ENCODE measurements around the gene SLC9A9.

Gene SLC9A9

DNA sequence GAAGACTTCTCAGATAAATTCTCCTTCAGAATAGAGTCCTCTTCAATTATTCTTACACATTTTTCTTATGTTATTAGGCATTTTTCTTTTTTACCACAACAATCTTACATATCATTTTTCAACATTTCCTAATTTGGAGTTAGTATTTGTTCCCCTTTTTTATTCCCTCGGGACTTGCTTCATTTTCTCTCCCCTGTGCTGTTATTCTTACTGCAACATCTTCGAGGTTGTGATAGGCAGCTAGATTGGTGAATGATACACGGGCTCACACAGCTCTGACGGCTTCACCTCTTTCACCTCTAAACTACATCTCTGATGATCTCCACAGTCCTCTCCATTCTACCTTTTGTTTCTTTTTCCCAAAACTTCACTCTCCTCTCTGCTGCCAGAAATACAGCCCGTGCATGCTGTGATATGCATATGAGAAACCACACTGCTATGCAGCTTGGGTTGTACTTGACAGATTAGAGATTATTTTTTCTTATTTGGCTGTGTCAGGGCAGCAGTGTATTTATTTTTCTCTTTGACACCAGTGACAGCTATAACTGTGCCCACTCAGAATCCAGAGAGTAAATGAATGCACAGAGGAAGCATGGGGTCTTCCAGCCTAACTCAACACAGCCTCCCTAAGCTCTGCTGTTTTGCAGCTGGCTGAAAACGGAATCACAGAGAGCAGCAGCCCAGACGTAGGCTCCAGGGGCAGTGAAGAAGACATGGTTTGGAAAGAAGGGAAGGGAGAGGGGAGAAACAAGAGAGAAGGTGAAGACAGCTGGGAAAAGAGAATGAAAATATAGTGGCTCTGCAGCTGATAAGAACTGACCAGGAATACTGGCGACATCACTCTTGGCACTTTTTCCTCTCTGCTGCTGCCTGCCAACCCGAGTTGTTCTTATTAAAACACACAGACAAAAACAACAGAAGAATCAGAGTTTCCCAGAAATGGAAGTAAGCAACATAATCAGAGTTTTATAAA, 61.8 kb downstream of the SLC9A9 start:
- peak; percentile 33 for DNase-seq (ENCODE audit: low read depth)
- no peak overlapping the region for H3K4me3 ChIP-seq (ENCODE audit: low read depth, low read length)
- TF ChIP-seq, protein P1, sequence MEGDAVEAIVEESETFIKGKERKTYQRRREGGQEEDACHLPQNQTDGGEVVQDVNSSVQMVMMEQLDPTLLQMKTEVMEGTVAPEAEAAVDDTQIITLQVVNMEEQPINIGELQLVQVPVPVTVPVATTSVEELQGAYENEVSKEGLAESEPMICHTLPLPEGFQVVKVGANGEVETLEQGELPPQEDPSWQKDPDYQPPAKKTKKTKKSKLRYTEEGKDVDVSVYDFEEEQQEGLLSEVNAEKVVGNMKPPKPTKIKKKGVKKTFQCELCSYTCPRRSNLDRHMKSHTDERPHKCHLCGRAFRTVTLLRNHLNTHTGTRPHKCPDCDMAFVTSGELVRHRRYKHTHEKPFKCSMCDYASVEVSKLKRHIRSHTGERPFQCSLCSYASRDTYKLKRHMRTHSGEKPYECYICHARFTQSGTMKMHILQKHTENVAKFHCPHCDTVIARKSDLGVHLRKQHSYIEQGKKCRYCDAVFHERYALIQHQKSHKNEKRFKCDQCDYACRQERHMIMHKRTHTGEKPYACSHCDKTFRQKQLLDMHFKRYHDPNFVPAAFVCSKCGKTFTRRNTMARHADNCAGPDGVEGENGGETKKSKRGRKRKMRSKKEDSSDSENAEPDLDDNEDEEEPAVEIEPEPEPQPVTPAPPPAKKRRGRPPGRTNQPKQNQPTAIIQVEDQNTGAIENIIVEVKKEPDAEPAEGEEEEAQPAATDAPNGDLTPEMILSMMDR (IDR thresholded peaks at IDR 0.05; ENCODE audit: control insufficient read depth, extremely low read depth, insufficient read depth), result no peak

DNA sequence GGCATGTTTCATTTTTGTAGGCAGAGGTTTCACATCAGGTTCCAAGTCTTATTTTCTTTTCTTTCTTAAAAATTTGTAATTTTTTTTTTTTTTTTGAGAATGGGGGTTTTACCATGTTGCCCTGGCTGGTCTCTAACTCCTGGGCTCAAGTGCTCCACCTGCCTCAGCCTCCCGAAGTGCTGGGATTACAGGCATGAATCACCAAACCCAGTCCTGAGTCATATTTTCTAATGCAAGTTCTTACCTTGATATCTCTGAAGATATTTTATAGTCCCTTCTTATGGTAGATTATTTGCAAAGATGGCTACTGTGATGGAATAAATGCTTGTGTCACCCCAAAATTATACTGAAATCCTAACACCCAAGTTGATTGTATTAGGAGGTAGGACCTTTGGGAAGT, 63.8 kb downstream of the SLC9A9 start:
- TF ChIP-seq, protein P1 (IDR thresholded peaks at IDR 0.05; ENCODE audit: control insufficient read depth, extremely low read depth, insufficient read depth), result no peak
- no peak overlapping the region for H3K4me3 ChIP-seq (ENCODE audit: low read depth, low read length)
- DNase-seq (ENCODE audit: low read depth), result no peak

- no peak overlapping the region for H3K4me3 ChIP-seq (ENCODE audit: low read depth, low read length)
- no peak for DNase-seq (ENCODE audit: low read depth)
- TF ChIP-seq, protein P1 (IDR thresholded peaks at IDR 0.05; ENCODE audit: control insufficient read depth, extremely low read depth, insufficient read depth), result no peak
These were observed 64.4 kb downstream of the SLC9A9 start for GRCh38 chr3:143783851-143784370.

- TF ChIP-seq, protein P1 (IDR thresholded peaks at IDR 0.05; ENCODE audit: control insufficient read depth, extremely low read depth, insufficient read depth), result peak; percentile 59
- peak; percentile 14 for DNase-seq (ENCODE audit: low read depth)
- H3K4me3 ChIP-seq (ENCODE audit: low read depth, low read length), result no peak overlapping the region
These were observed 72.8 kb downstream of the SLC9A9 start for GRCh38 chr3:143775459-143775858.

DNA sequence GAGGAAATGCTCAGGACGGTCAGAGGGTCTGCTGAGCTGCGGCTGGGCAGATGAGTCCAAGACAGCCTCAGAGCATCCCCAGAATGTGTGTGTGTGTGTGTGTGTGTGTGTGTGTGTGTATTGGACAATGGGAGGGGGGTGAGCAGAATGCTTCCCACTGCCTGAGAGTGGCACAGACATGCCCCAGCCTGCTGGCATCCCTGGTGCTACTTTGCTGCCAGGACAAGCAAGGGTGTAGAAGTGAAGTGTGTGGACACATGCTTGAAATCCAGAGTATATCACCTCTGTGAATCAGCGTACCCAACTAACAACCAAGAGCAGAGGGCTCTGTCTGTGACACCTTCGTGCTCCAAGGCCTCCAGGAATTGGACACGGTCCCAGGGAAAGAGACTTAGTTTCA, 76.3 kb downstream of the SLC9A9 start:
- TF ChIP-seq, protein P1 (IDR thresholded peaks at IDR 0.05; ENCODE audit: control insufficient read depth, extremely low read depth, insufficient read depth), result no peak

DNA sequence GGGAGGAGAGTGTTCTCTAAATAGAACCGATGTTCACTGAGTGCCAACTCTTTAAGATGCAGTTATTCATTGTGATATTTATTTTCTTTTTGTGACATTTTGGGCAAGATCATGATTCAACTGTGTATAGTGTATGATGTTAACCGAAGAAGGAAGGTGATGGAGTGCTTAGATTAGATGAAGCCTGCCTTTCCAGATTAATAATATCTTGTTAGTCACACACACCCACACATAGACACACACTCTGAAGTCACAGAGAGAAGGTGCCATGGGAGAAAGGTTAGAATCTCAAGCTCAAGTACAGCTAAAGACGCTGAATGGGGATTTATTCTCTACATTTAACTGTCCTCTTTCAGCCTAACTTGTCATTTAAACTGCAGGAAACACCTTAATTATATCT, 77.0 kb downstream of the SLC9A9 start:
- TF ChIP-seq, protein P1 (IDR thresholded peaks at IDR 0.05; ENCODE audit: control insufficient read depth, extremely low read depth, insufficient read depth), result no peak
- no peak for DNase-seq (ENCODE audit: low read depth)
- no peak overlapping the region for H3K4me3 ChIP-seq (ENCODE audit: low read depth, low read length)

More for the DNA sequence above, 76.3 kb downstream of the SLC9A9 start:
- no peak overlapping the region for H3K4me3 ChIP-seq (ENCODE audit: low read depth, low read length)
- DNase-seq (ENCODE audit: low read depth), result no peak
